Neural cell (in vitro differentiated cells): Measurements from ENCODE around the gene TTC23L.

ENCODE experiments used
- CTCF ChIP-seq: fragments of 450-650 bp; IDR thresholded peaks from 2 replicates; pipeline ENCODE4 v1.5.1; 2014; ENCODE audit warnings: antibody characterized with exemption, mild to moderate bottlenecking, moderate library complexity; ENCODE audit not compliant: poor library complexity, severe bottlenecking
- RAD21 ChIP-seq: fragments of 450-650 bp; conservative IDR thresholded peaks from 2 replicates; pipeline ENCODE4 v1.6.1; 2014; ENCODE audit warnings: antibody characterized with exemption, mild to moderate bottlenecking, moderate library complexity

- TF ChIP-seq CTCF (no peak), RAD21 (no peak)
Observed at GRCh38 chr5:34930462-34930844, 91.5 kb downstream of the TTC23L start.
